A673 (cell line): ENCODE measurements around the gene HAS3. TPM values are rescaled to one million over a fixed set of nuclear protein-coding genes. Genes with fewer than 3 reads are reported as not detected.
"Not testable (repeated sequence)": the region's sequence is repeated elsewhere in the genome, so short reads cannot be mapped to it uniquely, and the experiment has no call there.

Experiments
- BruUV-seq: library from RNA; stranded (reverse); fragments of 400-500 nt; replicated peaks from 2 replicates; lab custom pipeline; 2021; lab: Mats Ljungman, UMichigan
- CTCF ChIA-PET: fragments of 300-600 bp; sonication (Branson Sonifier 250); formaldehyde crosslinking; loops from one replicate; lab custom pipeline; 2022; ENCODE audit warnings: antibody characterized with exemption; lab: Charles Lee
- POLR2A ChIA-PET: fragments of 300-600 bp; sonication (Branson Sonifier 250); formaldehyde crosslinking; loops from one replicate; lab custom pipeline; 2022; ENCODE audit warnings: antibody characterized with exemption; ENCODE audit not compliant: low non-redundant PET; lab: Charles Lee
- DNase-seq: peaks from one replicate; pipeline ENCODE4 v3.0.0-alpha.2; 2015; ENCODE audit warnings: low spot score
- H3K27ac ChIP-seq: fragments of 200-600 bp; sonication (generic); 2 replicates; pipeline ENCODE4 v1.5.1; 2016; ENCODE audit warnings: mixed run types, low read depth, mild to moderate bottlenecking, mixed read lengths, antibody characterized with exemption, low read length; ENCODE audit not compliant: poor library complexity, severe bottlenecking
- H3K27me3 ChIP-seq: fragments of 200-600 bp; sonication (generic); replicated peaks from 2 replicates; pipeline ENCODE4 v1.6.1; 2017; ENCODE audit warnings: mixed run types, low read depth, mild to moderate bottlenecking, mixed read lengths, antibody characterized with exemption, low read length; ENCODE audit not compliant: insufficient read depth, poor library complexity
- H3K36me3 ChIP-seq: fragments of 200-600 bp; sonication (generic); 2 replicates; pipeline ENCODE4 v1.6.1; 2016; ENCODE audit warnings: mixed run types, mild to moderate bottlenecking, mixed read lengths, antibody characterized with exemption, low read length; ENCODE audit not compliant: insufficient read depth, poor library complexity, severe bottlenecking
- H3K4me1 ChIP-seq: fragments of 200-600 bp; sonication (generic); 2 replicates; pipeline ENCODE4 v1.6.1; 2017; ENCODE audit warnings: mixed run types, mild to moderate bottlenecking, mixed read lengths, antibody characterized with exemption, low read length; ENCODE audit not compliant: insufficient read depth, poor library complexity, severe bottlenecking
- H3K4me3 ChIP-seq: fragments of 200-600 bp; sonication (generic); 2 replicates; pipeline ENCODE4 v1.5.1; 2016; ENCODE audit warnings: low read depth, mixed run types, mild to moderate bottlenecking, mixed read lengths, low read length; ENCODE audit not compliant: poor library complexity, severe bottlenecking
- H3K9me3 ChIP-seq: fragments of 200-600 bp; sonication (generic); 2 replicates; pipeline ENCODE4 v1.6.1; 2016; ENCODE audit warnings: mixed run types, low read depth, mild to moderate bottlenecking, mixed read lengths, antibody characterized with exemption, low read length; ENCODE audit not compliant: poor library complexity, severe bottlenecking
- CTCF ChIP-seq: fragments of 300-800, 200-600 bp; sonication (generic); conservative IDR thresholded peaks from 2 replicates; pipeline ENCODE4 v1.5.1; 2017; ENCODE audit warnings: low read depth, mild to moderate bottlenecking, antibody characterized with exemption, low read length, moderate library complexity, mixed read lengths
- EZH2 ChIP-seq: fragments of 200-600 bp; sonication (generic); IDR thresholded peaks from 2 replicates; pipeline ENCODE4 v1.6.1; 2017; ENCODE audit warnings: borderline replicate concordance, low read depth, mild to moderate bottlenecking, mixed read lengths, antibody characterized with exemption, low read length; ENCODE audit not compliant: poor library complexity, severe bottlenecking
- intact Hi-C: fragments of 100-400 bp; cut with micrococcal nuclease; formaldehyde crosslinking; loops from one replicate; pipeline ENCODE4 v1.10.0; 2022; ENCODE audit not compliant: unreplicated experiment
- total RNA-seq: library from RNA; stranded (reverse); gene quantifications from 2 replicates; pipeline ENCODE4 v1.2.3, GENCODE V29; 2021

Gene HAS3
- total RNA-seq, 1 experiment from 2014 or later = 0.49 TPM

GRCh38 chr16:69126221-69126620, 20.8 kb downstream of the HAS3 start:
- no TSS peak for BruUV-seq
- peaks cover 17% of the 10 kb centered on the region for H3K4me1 ChIP-seq
- TF ChIP-seq CTCF = no peak
- no peak for TF ChIP-seq EZH2
- H3K27me3 ChIP-seq = no peaks in the 10 kb centered on the region
- CTCF ChIA-PET = interaction anchor here (0.5 kb wide), 1 partner anchor 599 kb away, joined by 3 read pairs; no protein-coding TSS in a partner anchor
- no peak overlapping the region for H3K27ac ChIP-seq
- no peak for DNase-seq
- H3K4me3 ChIP-seq = no peak overlapping the region
- peaks cover 13% of the 10 kb centered on the region for H3K36me3 ChIP-seq
- no peaks in the 10 kb centered on the region for H3K9me3 ChIP-seq
- intact Hi-C loops = no loop called here
- POLR2A ChIA-PET = no interaction called here

GRCh38 chr16:69126801-69127200, 21.3 kb downstream of the HAS3 start:
- H3K27me3 ChIP-seq, CTCF ChIA-PET, H3K9me3 ChIP-seq, H3K27ac ChIP-seq, H3K4me3 ChIP-seq, intact Hi-C loops, BruUV-seq, DNase-seq, POLR2A ChIA-PET: not testable (repeated sequence)
- Histone ChIP-seq H3K36me3 (peaks cover 13% of the 10 kb centered on the region), H3K4me1 (peaks cover 17% of the 10 kb centered on the region)

DNA sequence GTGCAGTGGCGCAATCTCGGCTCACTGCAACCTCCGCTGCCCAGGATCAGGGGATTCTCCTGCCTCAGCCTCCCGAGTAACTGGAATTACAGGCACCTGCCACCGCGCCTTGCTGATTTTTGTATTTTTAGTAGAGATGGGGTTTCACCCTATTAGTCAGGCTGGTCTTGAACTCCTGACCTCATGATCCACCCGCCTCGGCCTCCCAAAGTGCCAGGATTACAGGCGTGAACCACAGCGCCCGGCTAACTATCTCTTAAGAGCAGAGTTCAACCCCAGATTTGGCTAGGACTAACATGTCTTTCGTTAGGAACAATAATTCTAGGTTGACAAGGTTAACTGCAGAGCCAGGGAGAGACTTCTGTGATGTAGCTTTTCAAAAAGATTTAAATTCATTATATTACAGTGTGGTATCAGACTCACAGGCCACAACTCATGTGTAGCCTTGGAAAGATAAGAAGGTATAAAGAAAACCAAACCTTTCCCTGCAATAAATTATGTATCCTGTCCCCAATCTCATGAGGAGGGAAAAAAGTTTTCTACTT, 22.6 kb downstream of the HAS3 start:
- H3K36me3 ChIP-seq = peaks cover 13% of the 10 kb centered on the region
- POLR2A ChIA-PET = no interaction called here
- intact Hi-C loops = no loop called here

More for the DNA sequence above, 22.6 kb downstream of the HAS3 start:
- no peaks in the 10 kb centered on the region for H3K27me3 ChIP-seq
- no peaks in the 10 kb centered on the region for H3K9me3 ChIP-seq
- H3K4me1 ChIP-seq = peaks cover 17% of the 10 kb centered on the region
- CTCF ChIA-PET = no interaction called here
- TF ChIP-seq EZH2 (no peak), CTCF (no peak)
- no peak overlapping the region for H3K27ac ChIP-seq
- DNase-seq = no peak
- no TSS peak for BruUV-seq
- no peak overlapping the region for H3K4me3 ChIP-seq
